ENCODE data around the gene COL4A1. TPM values are rescaled to one million over a fixed set of nuclear protein-coding genes. Genes with fewer than 3 reads are reported as not detected.

COL4A1 gene
- total RNA-seq, 1 donor from 2014 or later, result 120 TPM

DNA sequence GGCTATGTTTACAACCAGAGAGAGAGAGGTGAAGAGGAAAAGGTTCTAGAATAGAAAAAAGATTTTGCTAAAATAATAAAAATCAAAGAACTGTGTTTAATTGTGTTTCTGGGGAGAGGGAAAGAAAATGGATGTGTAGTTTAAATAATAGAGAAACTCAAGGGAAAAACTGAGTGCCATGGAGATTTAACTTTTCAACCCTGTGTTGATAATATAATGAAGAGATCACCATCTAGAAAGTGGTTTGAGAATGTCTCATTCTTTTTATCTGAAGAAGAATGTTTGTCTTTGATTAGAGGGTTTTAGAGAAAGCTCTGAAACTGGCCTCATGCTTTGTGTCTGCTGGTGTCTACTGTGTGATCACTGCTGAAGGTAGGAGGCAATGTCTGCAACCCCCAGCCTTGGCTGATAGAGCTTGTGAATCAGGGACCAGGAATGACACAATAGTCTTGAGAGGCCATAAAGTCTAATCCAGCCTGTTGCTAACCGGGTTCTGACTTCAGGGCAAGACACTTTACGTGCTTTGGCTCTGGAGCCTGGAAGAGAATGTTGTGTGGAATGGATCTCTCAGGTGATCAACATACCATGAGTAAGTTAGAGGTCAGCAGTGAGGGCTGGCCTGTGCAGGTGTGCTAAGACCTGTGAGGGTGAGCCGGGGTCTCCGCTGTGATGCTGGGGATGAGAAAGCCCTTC, 5.5 kb upstream of the COL4A1 start:
- intact Hi-C loops (cut with micrococcal nuclease), result no loop called here
- H3K9me3 ChIP-seq (replicated peaks), result no peaks in the 10 kb centered on the region
- TF ChIP-seq, protein P1, sequence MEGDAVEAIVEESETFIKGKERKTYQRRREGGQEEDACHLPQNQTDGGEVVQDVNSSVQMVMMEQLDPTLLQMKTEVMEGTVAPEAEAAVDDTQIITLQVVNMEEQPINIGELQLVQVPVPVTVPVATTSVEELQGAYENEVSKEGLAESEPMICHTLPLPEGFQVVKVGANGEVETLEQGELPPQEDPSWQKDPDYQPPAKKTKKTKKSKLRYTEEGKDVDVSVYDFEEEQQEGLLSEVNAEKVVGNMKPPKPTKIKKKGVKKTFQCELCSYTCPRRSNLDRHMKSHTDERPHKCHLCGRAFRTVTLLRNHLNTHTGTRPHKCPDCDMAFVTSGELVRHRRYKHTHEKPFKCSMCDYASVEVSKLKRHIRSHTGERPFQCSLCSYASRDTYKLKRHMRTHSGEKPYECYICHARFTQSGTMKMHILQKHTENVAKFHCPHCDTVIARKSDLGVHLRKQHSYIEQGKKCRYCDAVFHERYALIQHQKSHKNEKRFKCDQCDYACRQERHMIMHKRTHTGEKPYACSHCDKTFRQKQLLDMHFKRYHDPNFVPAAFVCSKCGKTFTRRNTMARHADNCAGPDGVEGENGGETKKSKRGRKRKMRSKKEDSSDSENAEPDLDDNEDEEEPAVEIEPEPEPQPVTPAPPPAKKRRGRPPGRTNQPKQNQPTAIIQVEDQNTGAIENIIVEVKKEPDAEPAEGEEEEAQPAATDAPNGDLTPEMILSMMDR (IDR thresholded peaks at IDR 0.05; ENCODE audit: borderline replicate concordance), result no peak
- peak overlapping the region; percentile 97 for H3K27ac ChIP-seq (replicated peaks)
- no peaks in the 10 kb centered on the region for H3K27me3 ChIP-seq (ENCODE audit: low read depth)
- peaks cover 95% of the 10 kb centered on the region for H3K4me1 ChIP-seq
- DNase-seq, result no peak
- H3K36me3 ChIP-seq, result peaks cover 12% of the 10 kb centered on the region
- H3K4me3 ChIP-seq, result peak overlapping the region; percentile 83

GRCh38 chr13:110311443-110312338, 4.7 kb upstream of the COL4A1 start:
- intact Hi-C loops (cut with micrococcal nuclease), result no loop called here
- no peaks in the 10 kb centered on the region for H3K9me3 ChIP-seq (replicated peaks)
- peak overlapping the region; percentile 83 for H3K4me3 ChIP-seq
- H3K4me1 ChIP-seq, result peaks cover 95% of the 10 kb centered on the region
- no peak for DNase-seq
- peak overlapping the region; percentile 97 for H3K27ac ChIP-seq (replicated peaks)
- no peaks in the 10 kb centered on the region for H3K27me3 ChIP-seq (ENCODE audit: low read depth)
- peaks cover 4% of the 10 kb centered on the region for H3K36me3 ChIP-seq
- TF ChIP-seq, protein P1 (IDR thresholded peaks at IDR 0.05; ENCODE audit: borderline replicate concordance), result no peak

DNA sequence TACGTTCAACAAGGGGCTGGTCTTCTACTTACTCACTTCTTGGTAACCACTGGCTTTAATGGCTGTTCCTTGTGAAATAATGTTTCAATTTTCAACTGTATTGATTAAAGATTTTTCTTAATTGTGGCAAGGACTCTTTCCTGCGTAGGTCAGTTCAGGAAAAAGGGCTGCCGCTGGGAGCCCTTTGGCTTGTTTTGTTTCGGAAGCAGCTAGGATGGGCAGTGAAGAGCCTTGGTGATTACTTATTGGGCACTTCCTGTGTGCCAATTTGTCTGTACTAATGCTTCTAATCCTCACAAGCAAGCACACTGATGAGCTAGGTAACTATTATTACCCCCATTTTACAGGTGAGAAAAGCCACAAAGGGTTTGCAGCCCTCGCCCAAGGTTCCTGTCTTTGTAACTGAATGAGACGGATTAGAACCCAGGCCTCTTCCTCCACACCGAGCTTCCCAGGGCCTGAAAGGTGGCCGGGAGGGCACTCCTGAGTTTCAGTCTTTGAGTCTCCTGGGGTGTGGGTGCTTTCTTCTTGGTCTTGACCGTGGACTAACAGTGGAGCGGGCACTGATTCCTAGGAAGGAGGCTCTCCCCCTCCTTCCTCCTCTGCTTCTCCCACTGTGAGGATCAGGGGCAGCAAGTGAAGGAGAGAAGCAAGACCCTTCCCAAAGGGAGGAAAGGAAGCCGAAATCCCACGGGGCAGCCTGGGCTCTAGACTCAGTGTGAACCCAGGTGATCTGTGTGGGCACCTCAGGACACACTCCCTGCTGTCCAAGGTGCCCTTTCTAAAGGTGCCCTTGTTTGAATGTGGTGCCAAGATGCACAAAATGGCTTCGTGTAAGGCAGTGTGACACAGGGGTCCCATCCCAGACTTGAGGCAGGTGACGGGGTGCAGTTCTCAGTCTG, 3.8 kb upstream of the COL4A1 start:
- Histone ChIP-seq H3K4me1 (peaks cover 95% of the 10 kb centered on the region), H3K36me3 (no peaks in the 10 kb centered on the region), H3K4me3 (peak overlapping the region; percentile 83), H3K27ac (replicated peaks) (peak overlapping the region; percentile 97), H3K27me3 (ENCODE audit: low read depth) (no peaks in the 10 kb centered on the region), H3K9me3 (replicated peaks) (no peaks in the 10 kb centered on the region)
- no peak for DNase-seq
- TF ChIP-seq, protein P1 (IDR thresholded peaks at IDR 0.05; ENCODE audit: borderline replicate concordance), result no peak
- intact Hi-C loops (cut with micrococcal nuclease), result no loop called here

DNA sequence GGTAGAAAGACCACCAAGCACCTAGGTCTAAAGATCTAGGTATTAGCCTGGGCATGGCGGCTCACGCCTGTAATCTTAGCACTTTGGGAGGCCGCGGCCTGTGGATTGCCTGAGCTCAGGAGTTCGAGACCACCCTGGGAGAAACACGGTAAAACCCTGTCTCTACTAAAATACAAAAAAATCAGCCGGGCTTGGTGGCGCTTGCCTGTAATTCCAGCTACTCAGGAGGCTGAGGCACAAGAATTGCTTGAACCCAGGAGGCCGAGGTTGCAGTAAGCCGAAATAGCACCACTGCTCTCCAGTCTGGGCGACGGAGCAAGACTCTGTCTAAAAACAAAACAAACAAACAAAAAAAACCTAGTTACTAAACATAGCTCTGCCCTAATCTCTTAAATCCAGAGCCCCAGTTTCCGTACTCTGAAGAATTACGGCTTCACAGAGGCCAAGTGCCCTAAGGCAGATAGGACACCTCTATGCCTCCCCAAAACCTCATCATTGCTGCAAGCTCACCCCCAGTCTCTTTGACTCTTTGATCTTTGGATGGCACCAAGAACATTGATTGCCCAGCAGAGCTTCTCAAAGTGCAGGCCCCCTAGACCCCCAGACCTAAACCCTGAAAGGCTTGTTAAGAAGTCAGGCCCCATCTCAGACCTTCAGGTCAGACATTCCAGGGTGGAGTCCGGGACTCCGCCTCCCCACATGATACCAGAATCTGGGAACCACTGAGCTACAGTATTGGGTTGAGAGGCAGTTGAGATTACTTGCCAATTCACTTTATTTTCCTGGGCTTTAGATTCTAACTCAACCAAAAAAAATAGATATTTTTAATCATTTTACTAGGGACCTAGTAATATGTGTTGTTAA, 2.9 kb upstream of the COL4A1 start:
- no peaks in the 10 kb centered on the region for H3K36me3 ChIP-seq
- peaks cover 95% of the 10 kb centered on the region for H3K4me1 ChIP-seq
- intact Hi-C loops (cut with micrococcal nuclease), result loop anchor here (10.0 kb wide), 2 partner anchors 85 to 105 kb away; no protein-coding TSS in a partner anchor
- H3K9me3 ChIP-seq (replicated peaks), result no peaks in the 10 kb centered on the region
- H3K27me3 ChIP-seq (ENCODE audit: low read depth), result no peaks in the 10 kb centered on the region
- TF ChIP-seq, protein P1 (IDR thresholded peaks at IDR 0.05; ENCODE audit: borderline replicate concordance), result no peak
- H3K27ac ChIP-seq (replicated peaks), result peak overlapping the region; percentile 97
- no peak for DNase-seq
- peak overlapping the region; percentile 83 for H3K4me3 ChIP-seq

Measured in left ventricle myocardium inferior (tissue), 1 donor.